K562 (cell line): ENCODE results near the gene HRH4. TPM values are rescaled to one million over a fixed set of nuclear protein-coding genes. Genes with fewer than 3 reads are reported as not detected.

Source experiments
- CAMTA2 ChIP-seq: fragments of 250-450 bp; sonication (Bioruptor Pico); conservative IDR thresholded peaks from 2 replicates; pipeline ENCODE4 v1.5.1; 2022
- CREB3 ChIP-seq: fragments of 450-650 bp; conservative IDR thresholded peaks from 2 replicates; pipeline ENCODE4 v1.6.1; 2016; ENCODE audit warnings: missing genetic modification characterization, low read depth, mild to moderate bottlenecking, missing compliant biosample characterization, moderate library complexity
- ELF1 ChIP-seq: fragments of 200-800 bp; sonication (Bioruptor generic); IDR thresholded peaks from 2 replicates; pipeline ENCODE4 v1.6.1; 2016; ENCODE audit warnings: missing genetic modification characterization, missing compliant biosample characterization
- PCBP2 ChIP-seq: fragments of 200-400 bp; formaldehyde crosslinking; IDR thresholded peaks from 2 replicates; pipeline ENCODE4 v1.6.1; 2018; ENCODE audit warnings: low read length, low read depth, mild to moderate bottlenecking, moderate library complexity; ENCODE audit not compliant: poor library complexity, severe bottlenecking
- SMARCE1 ChIP-seq: fragments of 450-650 bp; IDR thresholded peaks from 2 replicates; pipeline ENCODE4 v1.7.1; 2016; ENCODE audit warnings: mild to moderate bottlenecking
- THAP7 ChIP-seq: fragments of 250-450 bp; sonication (Bioruptor Pico); IDR thresholded peaks from 2 replicates; pipeline ENCODE4 v1.5.0; 2021
- ZNF431 ChIP-seq: sonication (generic); formaldehyde crosslinking; IDR thresholded peaks from 2 replicates; pipeline ENCODE4 v1.8.0; 2022; ENCODE audit warnings: mild to moderate bottlenecking, missing genetic modification reagents
- polyA plus RNA-seq, 8 experiments: library from polyadenylated mRNA; depleted of rRNA in 4 of 8; stranded (reverse) in 5 of 8; unstranded in 3 of 8; fragments of >200 nt; fragmentation: Nextera tagmentation in 2 of 8; fragmentation: Illumina TruSeq in 1 of 8; extraction: Ambion mirVana in 2 of 8; extraction: Trizol in 1 of 8; gene quantifications; 2 replicates each; pipeline versions ENCODE4 v1.2.1 to v1.2.3, GENCODE V29; 2011 to 2014; ENCODE audit warnings: inconsistent platforms in 1 of 8, missing spikeins in 1 of 8
- total RNA-seq, 7 experiments: library from RNA; depleted of rRNA in 6 of 7; stranded (reverse); fragments of >200 nt in 6 of 7; fragmentation: Illumina TruSeq in 2 of 7; extraction: Trizol in 2 of 7; gene quantifications; 2 replicates each; pipeline versions ENCODE4 v1.2.1 to v1.2.3, GENCODE V29; 2011 to 2021; ENCODE audit warnings: low replicate concordance in 1 of 7
- TF ChIP-seq, protein P1 (sequence below): fragments of 450-650 bp; IDR thresholded peaks from 2 replicates; pipeline ENCODE4 v1.6.1; 2016; ENCODE audit warnings: mild to moderate bottlenecking, moderate library complexity
- TF ChIP-seq, protein P2 (sequence below): fragments of 450-650 bp; IDR thresholded peaks from 2 replicates; pipeline ENCODE4 v1.6.1; 2018; ENCODE audit not compliant: partially characterized antibody

The HRH4 gene
- total and polyA plus RNA-seq, 9 of the 15 experiments (the other 6 are each of a cell fraction or from before 2014, with no cell fraction given) = not detected

DNA sequence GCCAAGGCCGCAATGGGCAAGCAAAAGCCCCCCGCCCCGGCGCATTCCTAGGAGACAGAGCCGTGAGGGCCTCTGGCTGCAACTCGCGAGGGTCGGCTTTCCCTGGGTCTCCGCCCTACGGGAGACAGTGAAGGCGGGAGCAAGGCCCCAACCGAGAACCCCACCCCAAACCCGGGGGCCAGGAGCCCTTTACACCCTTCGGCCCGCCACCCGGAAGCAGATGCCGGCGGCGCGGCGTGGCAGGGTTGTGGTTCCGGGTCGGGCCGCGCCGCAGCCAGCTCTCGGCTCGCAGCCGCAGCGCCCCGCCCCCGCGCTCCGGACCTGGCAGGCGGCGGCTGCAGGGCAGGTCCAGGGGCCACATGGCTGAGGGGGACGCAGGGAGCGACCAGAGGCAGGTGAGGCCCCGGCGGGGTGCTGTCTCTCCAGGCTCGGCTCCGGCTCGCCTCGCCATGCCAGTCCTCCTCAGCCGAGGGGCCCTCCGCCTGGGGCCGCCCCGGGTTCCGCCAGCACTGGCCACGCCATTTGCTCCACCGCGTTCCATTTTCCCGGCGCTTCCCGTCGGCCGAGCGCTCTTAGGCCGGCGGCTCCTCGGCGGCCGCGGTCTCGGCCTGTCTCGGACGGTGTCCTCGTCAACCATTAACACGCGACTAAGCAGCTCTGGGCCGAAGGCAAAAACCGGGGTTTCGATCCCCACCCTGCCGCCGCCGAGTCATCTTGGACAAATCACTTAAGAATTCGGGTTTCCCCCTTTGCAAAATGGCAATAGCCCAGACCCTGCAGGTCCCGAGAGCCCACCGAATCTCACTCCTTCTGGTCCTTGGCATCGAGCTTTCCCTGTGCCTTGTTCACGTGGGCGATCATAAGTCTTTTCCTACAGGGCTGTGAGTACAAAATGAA, 33.8 kb upstream of the HRH4 start, which contains the start of gene IMPACT (continued):
- TF ChIP-seq, protein P1, sequence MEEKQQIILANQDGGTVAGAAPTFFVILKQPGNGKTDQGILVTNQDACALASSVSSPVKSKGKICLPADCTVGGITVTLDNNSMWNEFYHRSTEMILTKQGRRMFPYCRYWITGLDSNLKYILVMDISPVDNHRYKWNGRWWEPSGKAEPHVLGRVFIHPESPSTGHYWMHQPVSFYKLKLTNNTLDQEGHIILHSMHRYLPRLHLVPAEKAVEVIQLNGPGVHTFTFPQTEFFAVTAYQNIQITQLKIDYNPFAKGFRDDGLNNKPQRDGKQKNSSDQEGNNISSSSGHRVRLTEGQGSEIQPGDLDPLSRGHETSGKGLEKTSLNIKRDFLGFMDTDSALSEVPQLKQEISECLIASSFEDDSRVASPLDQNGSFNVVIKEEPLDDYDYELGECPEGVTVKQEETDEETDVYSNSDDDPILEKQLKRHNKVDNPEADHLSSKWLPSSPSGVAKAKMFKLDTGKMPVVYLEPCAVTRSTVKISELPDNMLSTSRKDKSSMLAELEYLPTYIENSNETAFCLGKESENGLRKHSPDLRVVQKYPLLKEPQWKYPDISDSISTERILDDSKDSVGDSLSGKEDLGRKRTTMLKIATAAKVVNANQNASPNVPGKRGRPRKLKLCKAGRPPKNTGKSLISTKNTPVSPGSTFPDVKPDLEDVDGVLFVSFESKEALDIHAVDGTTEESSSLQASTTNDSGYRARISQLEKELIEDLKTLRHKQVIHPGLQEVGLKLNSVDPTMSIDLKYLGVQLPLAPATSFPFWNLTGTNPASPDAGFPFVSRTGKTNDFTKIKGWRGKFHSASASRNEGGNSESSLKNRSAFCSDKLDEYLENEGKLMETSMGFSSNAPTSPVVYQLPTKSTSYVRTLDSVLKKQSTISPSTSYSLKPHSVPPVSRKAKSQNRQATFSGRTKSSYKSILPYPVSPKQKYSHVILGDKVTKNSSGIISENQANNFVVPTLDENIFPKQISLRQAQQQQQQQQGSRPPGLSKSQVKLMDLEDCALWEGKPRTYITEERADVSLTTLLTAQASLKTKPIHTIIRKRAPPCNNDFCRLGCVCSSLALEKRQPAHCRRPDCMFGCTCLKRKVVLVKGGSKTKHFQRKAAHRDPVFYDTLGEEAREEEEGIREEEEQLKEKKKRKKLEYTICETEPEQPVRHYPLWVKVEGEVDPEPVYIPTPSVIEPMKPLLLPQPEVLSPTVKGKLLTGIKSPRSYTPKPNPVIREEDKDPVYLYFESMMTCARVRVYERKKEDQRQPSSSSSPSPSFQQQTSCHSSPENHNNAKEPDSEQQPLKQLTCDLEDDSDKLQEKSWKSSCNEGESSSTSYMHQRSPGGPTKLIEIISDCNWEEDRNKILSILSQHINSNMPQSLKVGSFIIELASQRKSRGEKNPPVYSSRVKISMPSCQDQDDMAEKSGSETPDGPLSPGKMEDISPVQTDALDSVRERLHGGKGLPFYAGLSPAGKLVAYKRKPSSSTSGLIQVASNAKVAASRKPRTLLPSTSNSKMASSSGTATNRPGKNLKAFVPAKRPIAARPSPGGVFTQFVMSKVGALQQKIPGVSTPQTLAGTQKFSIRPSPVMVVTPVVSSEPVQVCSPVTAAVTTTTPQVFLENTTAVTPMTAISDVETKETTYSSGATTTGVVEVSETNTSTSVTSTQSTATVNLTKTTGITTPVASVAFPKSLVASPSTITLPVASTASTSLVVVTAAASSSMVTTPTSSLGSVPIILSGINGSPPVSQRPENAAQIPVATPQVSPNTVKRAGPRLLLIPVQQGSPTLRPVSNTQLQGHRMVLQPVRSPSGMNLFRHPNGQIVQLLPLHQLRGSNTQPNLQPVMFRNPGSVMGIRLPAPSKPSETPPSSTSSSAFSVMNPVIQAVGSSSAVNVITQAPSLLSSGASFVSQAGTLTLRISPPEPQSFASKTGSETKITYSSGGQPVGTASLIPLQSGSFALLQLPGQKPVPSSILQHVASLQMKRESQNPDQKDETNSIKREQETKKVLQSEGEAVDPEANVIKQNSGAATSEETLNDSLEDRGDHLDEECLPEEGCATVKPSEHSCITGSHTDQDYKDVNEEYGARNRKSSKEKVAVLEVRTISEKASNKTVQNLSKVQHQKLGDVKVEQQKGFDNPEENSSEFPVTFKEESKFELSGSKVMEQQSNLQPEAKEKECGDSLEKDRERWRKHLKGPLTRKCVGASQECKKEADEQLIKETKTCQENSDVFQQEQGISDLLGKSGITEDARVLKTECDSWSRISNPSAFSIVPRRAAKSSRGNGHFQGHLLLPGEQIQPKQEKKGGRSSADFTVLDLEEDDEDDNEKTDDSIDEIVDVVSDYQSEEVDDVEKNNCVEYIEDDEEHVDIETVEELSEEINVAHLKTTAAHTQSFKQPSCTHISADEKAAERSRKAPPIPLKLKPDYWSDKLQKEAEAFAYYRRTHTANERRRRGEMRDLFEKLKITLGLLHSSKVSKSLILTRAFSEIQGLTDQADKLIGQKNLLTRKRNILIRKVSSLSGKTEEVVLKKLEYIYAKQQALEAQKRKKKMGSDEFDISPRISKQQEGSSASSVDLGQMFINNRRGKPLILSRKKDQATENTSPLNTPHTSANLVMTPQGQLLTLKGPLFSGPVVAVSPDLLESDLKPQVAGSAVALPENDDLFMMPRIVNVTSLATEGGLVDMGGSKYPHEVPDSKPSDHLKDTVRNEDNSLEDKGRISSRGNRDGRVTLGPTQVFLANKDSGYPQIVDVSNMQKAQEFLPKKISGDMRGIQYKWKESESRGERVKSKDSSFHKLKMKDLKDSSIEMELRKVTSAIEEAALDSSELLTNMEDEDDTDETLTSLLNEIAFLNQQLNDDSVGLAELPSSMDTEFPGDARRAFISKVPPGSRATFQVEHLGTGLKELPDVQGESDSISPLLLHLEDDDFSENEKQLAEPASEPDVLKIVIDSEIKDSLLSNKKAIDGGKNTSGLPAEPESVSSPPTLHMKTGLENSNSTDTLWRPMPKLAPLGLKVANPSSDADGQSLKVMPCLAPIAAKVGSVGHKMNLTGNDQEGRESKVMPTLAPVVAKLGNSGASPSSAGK = peak; percentile 85
- TF ChIP-seq SMARCE1 (no peak), CREB3 (peak; percentile 95), THAP7 (CRISPR knock-in tag) (no peak), CAMTA2 (CRISPR knock-in tag) (no peak), ZNF431 (CRISPR knock-in tag) (peak; percentile 50; the same call in 1 of the 2 replicates), ELF1 (tag) (peak; percentile 68), PCBP2 (no peak)
- TF ChIP-seq, protein P2, sequence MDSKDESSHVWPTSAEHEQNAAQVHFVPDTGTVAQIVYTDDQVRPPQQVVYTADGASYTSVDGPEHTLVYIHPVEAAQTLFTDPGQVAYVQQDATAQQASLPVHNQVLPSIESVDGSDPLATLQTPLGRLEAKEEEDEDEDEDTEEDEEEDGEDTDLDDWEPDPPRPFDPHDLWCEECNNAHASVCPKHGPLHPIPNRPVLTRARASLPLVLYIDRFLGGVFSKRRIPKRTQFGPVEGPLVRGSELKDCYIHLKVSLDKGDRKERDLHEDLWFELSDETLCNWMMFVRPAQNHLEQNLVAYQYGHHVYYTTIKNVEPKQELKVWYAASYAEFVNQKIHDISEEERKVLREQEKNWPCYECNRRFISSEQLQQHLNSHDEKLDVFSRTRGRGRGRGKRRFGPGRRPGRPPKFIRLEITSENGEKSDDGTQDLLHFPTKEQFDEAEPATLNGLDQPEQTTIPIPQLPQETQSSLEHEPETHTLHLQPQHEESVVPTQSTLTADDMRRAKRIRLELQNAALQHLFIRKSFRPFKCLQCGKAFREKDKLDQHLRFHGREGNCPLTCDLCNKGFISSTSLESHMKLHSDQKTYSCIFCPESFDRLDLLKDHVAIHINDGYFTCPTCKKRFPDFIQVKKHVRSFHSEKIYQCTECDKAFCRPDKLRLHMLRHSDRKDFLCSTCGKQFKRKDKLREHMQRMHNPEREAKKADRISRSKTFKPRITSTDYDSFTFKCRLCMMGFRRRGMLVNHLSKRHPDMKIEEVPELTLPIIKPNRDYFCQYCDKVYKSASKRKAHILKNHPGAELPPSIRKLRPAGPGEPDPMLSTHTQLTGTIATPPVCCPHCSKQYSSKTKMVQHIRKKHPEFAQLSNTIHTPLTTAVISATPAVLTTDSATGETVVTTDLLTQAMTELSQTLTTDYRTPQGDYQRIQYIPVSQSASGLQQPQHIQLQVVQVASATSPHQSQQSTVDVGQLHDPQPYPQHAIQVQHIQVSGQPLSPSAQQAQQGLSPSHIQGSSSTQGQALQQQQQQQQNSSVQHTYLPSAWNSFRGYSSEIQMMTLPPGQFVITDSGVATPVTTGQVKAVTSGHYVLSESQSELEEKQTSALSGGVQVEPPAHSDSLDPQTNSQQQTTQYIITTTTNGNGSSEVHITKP = no peak
